GM12878 (cell line): Measurements from ENCODE around the gene CDH4. TPM values are rescaled to one million over a fixed set of nuclear protein-coding genes. Genes with fewer than 3 reads are reported as not detected.

Experiments used
- ATAC-seq: fragments of 200-7000 bp; cut with Tn5 transposase; 3 replicates; pipeline ENCODE4 v1.9.1; 2020; ENCODE audit warnings: mild to moderate bottlenecking, moderate library complexity
- BruUV-seq: library from RNA; stranded (reverse); fragments of 400-500 nt; replicated peaks from 2 replicates; lab custom pipeline; 2021; lab: Mats Ljungman, UMichigan
- CTCF ChIA-PET: fragments of 300-600 bp; sonication (Branson Sonifier 250); formaldehyde crosslinking; extraction: SDS; loops from one replicate; lab custom pipeline; 2021; ENCODE audit warnings: inconsistent platforms; lab: Yijun Ruan, JAX
- POLR2A ChIA-PET: fragments of 350-600 bp; formaldehyde crosslinking; extraction: SDS; loops from one replicate; lab custom pipeline; 2021; ENCODE audit warnings: inconsistent platforms; lab: Charles Lee
- RAD21 ChIA-PET: fragments of 300-600 bp; sonication (Branson Sonifier 250); formaldehyde crosslinking; loops from one replicate; lab custom pipeline; 2023; ENCODE audit warnings: antibody characterized with exemption; ENCODE audit not compliant: unreplicated experiment; lab: Charles Lee
- SMC1A ChIA-PET: fragments of 300-600 bp; sonication (Branson Sonifier 250); formaldehyde crosslinking; loops from one replicate; lab custom pipeline; 2023; ENCODE audit not compliant: unreplicated experiment, uncharacterized antibody; lab: Charles Lee
- DNase-seq: peaks from one replicate; pipeline ENCODE4 v3.0.0-alpha.2; 2011; ENCODE audit warnings: low read depth, low spot score
- FAIRE-seq: peaks from 3 replicates; lab custom pipeline; 2011; peaks lifted over from hg19 to GRCh38; lab: Jason Lieb, UNC
- H2AFZ ChIP-seq: 2 replicates; pipeline ENCODE4 v1.6.0; 2011; ENCODE audit warnings: low read depth, low read length, control low read depth; ENCODE audit not compliant: control insufficient read depth
- H3K27ac ChIP-seq: 2 replicates; pipeline ENCODE4 v1.5.1; 2011; ENCODE audit warnings: control low read depth; ENCODE audit not compliant: control insufficient read depth, insufficient read depth
- H3K27me3 ChIP-seq, 2 experiments: replicated peaks in 1 of 2; 2 replicates each; pipeline versions ENCODE4 v1.6.0 to v1.6.1; 2011; ENCODE audit warnings: low read length in 1 of 2; ENCODE audit not compliant: control insufficient read depth in 2 of 2, insufficient read depth in 2 of 2
- H3K36me3 ChIP-seq, 2 experiments: 2 replicates each; pipeline ENCODE4 v1.5.1; 2011; ENCODE audit warnings: low read length in 1 of 2; ENCODE audit not compliant: control insufficient read depth in 2 of 2, insufficient read depth in 2 of 2
- H3K4me1 ChIP-seq: 2 replicates; pipeline ENCODE4 v1.6.1; 2011; ENCODE audit warnings: mild to moderate bottlenecking, low read length, moderate library complexity, mixed read lengths; ENCODE audit not compliant: control insufficient read depth, insufficient read depth
- H3K4me2 ChIP-seq: 2 replicates; pipeline ENCODE4 v1.6.0; 2011; ENCODE audit warnings: control low read depth; ENCODE audit not compliant: control insufficient read depth, insufficient read depth
- H3K4me3 ChIP-seq: fragments of 200-600 bp; sonication (generic); 2 replicates; pipeline ENCODE4 v1.5.1; 2016
- H3K79me2 ChIP-seq: 2 replicates; pipeline ENCODE4 v1.6.0; 2011; ENCODE audit warnings: low read length; ENCODE audit not compliant: control insufficient read depth, insufficient read depth
- H3K9ac ChIP-seq: 2 replicates; pipeline ENCODE4 v1.8.0; 2011; ENCODE audit warnings: low read length, control low read depth, mixed read lengths; ENCODE audit not compliant: control insufficient read depth, insufficient read depth
- H3K9me3 ChIP-seq: replicated peaks from 3 replicates; pipeline ENCODE4 v1.5.1; 2011; ENCODE audit warnings: mild to moderate bottlenecking, low read length; ENCODE audit not compliant: control insufficient read depth, insufficient read depth
- H4K20me1 ChIP-seq: 2 replicates; pipeline ENCODE4 v1.6.0; 2011; ENCODE audit not compliant: control insufficient read depth, insufficient read depth
- ASH2L ChIP-seq: fragments of 300-600, 200-600 bp; sonication (generic); IDR thresholded peaks from 2 replicates; pipeline ENCODE4 v1.6.1; 2017; ENCODE audit warnings: low read depth, mild to moderate bottlenecking, borderline replicate concordance
- ATF7 ChIP-seq: fragments of 450-650 bp; IDR thresholded peaks from 2 replicates; pipeline ENCODE4 v1.6.1; 2016; ENCODE audit warnings: low read depth, mild to moderate bottlenecking
- CBX3 ChIP-seq: fragments of 200-600 bp; sonication (generic); IDR thresholded peaks from 2 replicates; pipeline ENCODE4 v1.6.1; 2016; ENCODE audit warnings: low read depth, borderline replicate concordance
- CEBPB ChIP-seq, 2 experiments: fragments of 150-350 bp in 1 of 2; IDR thresholded peaks; 2 replicates each; pipeline ENCODE4 v1.6.1; 2012 to 2014; ENCODE audit warnings: low read depth in 2 of 2, low read length in 2 of 2, borderline replicate concordance in 1 of 2, inconsistent platforms in 1 of 2
- FOS ChIP-seq: IDR thresholded peaks from 3 replicates; pipeline ENCODE4 v1.6.1; 2011; ENCODE audit warnings: borderline replicate concordance; ENCODE audit not compliant: insufficient read length; ENCODE audit errors: extremely low read depth
- GABPA ChIP-seq: IDR thresholded peaks from 2 replicates; pipeline ENCODE4 v1.6.1; 2014; ENCODE audit warnings: antibody characterized with exemption, low read depth, mild to moderate bottlenecking, inconsistent platforms
- GATAD2B ChIP-seq: fragments of 450-650 bp; conservative IDR thresholded peaks from 2 replicates; pipeline ENCODE4 v1.6.1; 2017; ENCODE audit warnings: low read depth, mild to moderate bottlenecking, moderate library complexity
- KAT2A ChIP-seq: conservative IDR thresholded peaks from 2 replicates; pipeline ENCODE4 v1.6.1; 2011; ENCODE audit warnings: low read depth, low read length; ENCODE audit not compliant: control insufficient read depth
- LARP7 ChIP-seq: fragments of 450-650 bp; IDR thresholded peaks from 2 replicates; pipeline ENCODE4 v1.6.1; 2017; ENCODE audit warnings: mild to moderate bottlenecking
- MTA2 ChIP-seq: fragments of 450-650 bp; IDR thresholded peaks from 2 replicates; pipeline ENCODE4 v1.6.1; 2016; ENCODE audit warnings: low read depth, mild to moderate bottlenecking, moderate library complexity
- NFYB ChIP-seq: IDR thresholded peaks from 2 replicates; pipeline ENCODE4 v1.6.1; 2011; ENCODE audit warnings: low read depth, mild to moderate bottlenecking, low read length, improper control_type of control experiment, moderate library complexity; ENCODE audit not compliant: insufficient read depth
- NR2C1 ChIP-seq: fragments of 450-650 bp; IDR thresholded peaks from 2 replicates; pipeline ENCODE4 v1.6.1; 2017; ENCODE audit warnings: antibody characterized with exemption, mild to moderate bottlenecking, moderate library complexity
- PAX8 ChIP-seq: fragments of 450-650 bp; IDR thresholded peaks from 2 replicates; pipeline ENCODE4 v1.6.1; 2017; ENCODE audit warnings: mild to moderate bottlenecking, moderate library complexity
- POLR2AphosphoS5 ChIP-seq: IDR thresholded peaks from 2 replicates; pipeline ENCODE4 v1.6.1; 2011; ENCODE audit warnings: mild to moderate bottlenecking, low read length, inconsistent platforms
- SIX5 ChIP-seq: IDR thresholded peaks from 2 replicates; pipeline ENCODE4 v1.6.1; 2011; ENCODE audit warnings: mild to moderate bottlenecking, low read depth, low read length, moderate library complexity; ENCODE audit not compliant: severe bottlenecking
- SMC3 ChIP-seq: IDR thresholded peaks from 2 replicates; pipeline ENCODE4 v1.6.1; 2011; ENCODE audit warnings: low read length, improper control_type of control experiment, borderline replicate concordance
- STAT1 ChIP-seq: fragments of 450-650 bp; conservative IDR thresholded peaks from 2 replicates; pipeline ENCODE4 v1.6.1; 2014; ENCODE audit warnings: antibody characterized with exemption, mild to moderate bottlenecking
- TBL1XR1 ChIP-seq: IDR thresholded peaks from 2 replicates; pipeline ENCODE4 v1.6.1; 2012; ENCODE audit warnings: low read depth, low read length, improper control_type of control experiment
- whole genome bisulfite sequencing: methylation state at CpG from one replicate; pipeline ENCODE4 v1.1.6; 2016; ENCODE audit warnings: low lambda C conversion rate; ENCODE audit not compliant: insufficient replicate concordance, insufficient coverage; ENCODE audit errors: missing lambda C conversion rate; 5-methylcytosine and 5-hydroxymethylcytosine counted together
- in situ Hi-C: fragments of 300-500 bp; cut with MboI; formaldehyde crosslinking; loops from 9 replicates; pipeline ENCODE4 v1.14.3; 2018; ENCODE audit warnings: mixed read lengths
- intact Hi-C: fragments of 100-400 bp; cut with micrococcal nuclease; formaldehyde crosslinking; loops from one replicate; pipeline ENCODE4 v1.14.2; 2022; ENCODE audit not compliant: unreplicated experiment
- polyA plus RNA-seq, 11 experiments: library from polyadenylated mRNA; depleted of rRNA in 4 of 11; unstranded in 6 of 11; stranded (reverse) in 5 of 11; fragments of >200 nt; fragmentation: Nextera tagmentation in 4 of 11; fragmentation: Illumina TruSeq in 1 of 11; extraction: Ambion mirVana in 4 of 11; extraction: Trizol in 1 of 11; gene quantifications; 1 replicate in 1 of 11; 2 replicates in 10 of 11; pipeline versions ENCODE4 v1.2.1 to v1.2.3, GENCODE V29; 2011 to 2016; ENCODE audit warnings: inconsistent platforms in 2 of 11, missing spikeins in 2 of 11, low read depth in 1 of 11
- total RNA-seq, 4 experiments: library from RNA; depleted of rRNA in 3 of 4; stranded (reverse); fragments of >200 nt in 3 of 4; fragmentation: Illumina TruSeq in 1 of 4; extraction: Trizol in 1 of 4; gene quantifications; 2 replicates each; pipeline versions ENCODE4 v1.2.1 to v1.2.3, GENCODE V29; 2013 to 2021
- TF ChIP-seq, protein P1 (sequence below): fragments of 450-650 bp; IDR thresholded peaks from 2 replicates; pipeline ENCODE4 v1.6.1; 2014; ENCODE audit warnings: mild to moderate bottlenecking
- TF ChIP-seq, protein P2 (sequence below): fragments of 450-650 bp; formaldehyde crosslinking; IDR thresholded peaks from 2 replicates; pipeline ENCODE4 v1.5.0; 2022; ENCODE audit warnings: mild to moderate bottlenecking, missing genetic modification characterization

CDH4 gene
- total and polyA plus RNA-seq, 10 of the 15 experiments (the other 5 are each of a cell fraction or from before 2014, with no cell fraction given) = not detected

DNA sequence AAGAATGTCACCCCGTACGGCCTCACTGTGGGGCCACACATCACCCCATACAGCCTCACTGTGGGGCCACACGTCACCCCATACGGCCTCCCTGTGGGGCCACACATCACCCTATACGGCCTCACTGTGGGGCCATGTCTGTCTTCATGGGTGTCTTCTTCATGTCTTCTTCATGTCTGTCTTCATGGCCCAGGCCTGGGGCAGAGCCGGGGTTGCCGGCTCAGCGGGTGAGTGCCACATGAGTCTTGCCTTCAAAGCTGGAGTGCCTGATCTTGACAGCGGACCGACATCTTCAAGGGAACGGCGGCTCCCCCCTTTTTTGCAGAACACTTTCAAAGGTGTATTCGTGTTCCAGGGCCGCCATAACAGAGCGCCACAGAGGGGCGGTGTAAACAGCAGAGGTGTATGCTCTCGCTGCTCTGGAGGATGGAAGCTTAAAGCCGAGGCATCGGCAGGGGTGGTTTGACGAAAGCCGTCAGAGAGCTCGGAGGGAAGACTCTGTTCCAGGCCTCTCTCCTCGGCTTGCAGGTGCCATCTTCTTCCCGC, 448.6 kb downstream of the CDH4 start:
- in situ Hi-C loops = no loop called here
- no peak for ATAC-seq
- Histone ChIP-seq H3K4me3 (no peak overlapping the region), H3K27me3 (no peaks in the 10 kb centered on the region; a peak in 1 of 4 replicates), H3K36me3 (no peaks in the 10 kb centered on the region), H3K79me2 (no peaks in the 10 kb centered on the region), H4K20me1 (no peaks in the 10 kb centered on the region), H3K9ac (no peak overlapping the region), H3K9me3 (no peaks in the 10 kb centered on the region), H3K27ac (no peak overlapping the region), H2AFZ (no peak overlapping the region), H3K4me2 (no peak overlapping the region), H3K4me1 (no peaks in the 10 kb centered on the region)
- no TSS peak for BruUV-seq
- TF ChIP-seq NR2C1 (no peak), ASH2L (no peak), PAX8 (no peak), KAT2A (no peak), GABPA (no peak), CBX3 (no peak), MTA2 (no peak), ATF7 (no peak), NFYB (no peak), POLR2AphosphoS5 (no peak), TBL1XR1 (no peak), STAT1 (no peak), SMC3 (no peak), LARP7 (no peak), SIX5 (no peak), GATAD2B (no peak), CEBPB (IDR thresholded peaks at IDR 0.05; ENCODE audit: borderline replicate concordance in 1 of 2, low read depth in 2 of 2, low read length in 2 of 2) (no peak), FOS (no peak)
- TF ChIP-seq, protein P1, sequence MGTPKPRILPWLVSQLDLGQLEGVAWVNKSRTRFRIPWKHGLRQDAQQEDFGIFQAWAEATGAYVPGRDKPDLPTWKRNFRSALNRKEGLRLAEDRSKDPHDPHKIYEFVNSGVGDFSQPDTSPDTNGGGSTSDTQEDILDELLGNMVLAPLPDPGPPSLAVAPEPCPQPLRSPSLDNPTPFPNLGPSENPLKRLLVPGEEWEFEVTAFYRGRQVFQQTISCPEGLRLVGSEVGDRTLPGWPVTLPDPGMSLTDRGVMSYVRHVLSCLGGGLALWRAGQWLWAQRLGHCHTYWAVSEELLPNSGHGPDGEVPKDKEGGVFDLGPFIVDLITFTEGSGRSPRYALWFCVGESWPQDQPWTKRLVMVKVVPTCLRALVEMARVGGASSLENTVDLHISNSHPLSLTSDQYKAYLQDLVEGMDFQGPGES = no peak
- TF ChIP-seq, protein P2, sequence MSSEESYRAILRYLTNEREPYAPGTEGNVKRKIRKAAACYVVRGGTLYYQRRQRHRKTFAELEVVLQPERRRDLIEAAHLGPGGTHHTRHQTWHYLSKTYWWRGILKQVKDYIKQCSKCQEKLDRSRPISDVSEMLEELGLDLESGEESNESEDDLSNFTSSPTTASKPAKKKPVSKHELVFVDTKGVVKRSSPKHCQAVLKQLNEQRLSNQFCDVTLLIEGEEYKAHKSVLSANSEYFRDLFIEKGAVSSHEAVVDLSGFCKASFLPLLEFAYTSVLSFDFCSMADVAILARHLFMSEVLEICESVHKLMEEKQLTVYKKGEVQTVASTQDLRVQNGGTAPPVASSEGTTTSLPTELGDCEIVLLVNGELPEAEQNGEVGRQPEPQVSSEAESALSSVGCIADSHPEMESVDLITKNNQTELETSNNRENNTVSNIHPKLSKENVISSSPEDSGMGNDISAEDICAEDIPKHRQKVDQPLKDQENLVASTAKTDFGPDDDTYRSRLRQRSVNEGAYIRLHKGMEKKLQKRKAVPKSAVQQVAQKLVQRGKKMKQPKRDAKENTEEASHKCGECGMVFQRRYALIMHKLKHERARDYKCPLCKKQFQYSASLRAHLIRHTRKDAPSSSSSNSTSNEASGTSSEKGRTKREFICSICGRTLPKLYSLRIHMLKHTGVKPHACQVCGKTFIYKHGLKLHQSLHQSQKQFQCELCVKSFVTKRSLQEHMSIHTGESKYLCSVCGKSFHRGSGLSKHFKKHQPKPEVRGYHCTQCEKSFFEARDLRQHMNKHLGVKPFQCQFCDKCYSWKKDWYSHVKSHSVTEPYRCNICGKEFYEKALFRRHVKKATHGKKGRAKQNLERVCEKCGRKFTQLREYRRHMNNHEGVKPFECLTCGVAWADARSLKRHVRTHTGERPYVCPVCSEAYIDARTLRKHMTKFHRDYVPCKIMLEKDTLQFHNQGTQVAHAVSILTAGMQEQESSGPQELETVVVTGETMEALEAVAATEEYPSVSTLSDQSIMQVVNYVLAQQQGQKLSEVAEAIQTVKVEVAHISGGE (CRISPR knock-in tag) = no peak
- POLR2A ChIA-PET = no interaction called here
- CTCF ChIA-PET = no interaction called here
- FAIRE-seq = no peak
- intact Hi-C loops = no loop called here
- WGBS = 57% methylated on average over 24 of the region's 24 CpGs
- RAD21 ChIA-PET = no interaction called here
- SMC1A ChIA-PET = no interaction called here
- no peak for DNase-seq
